Measurements from ENCODE around the gene L3MBTL3.

L3MBTL3 gene

GRCh38 chr6:130119211-130119610 lies 100.8 kb downstream of the L3MBTL3 start:
- no peak overlapping the region for H3K4me3 ChIP-seq (ENCODE audit: control insufficient read depth, low read depth, low read length)
- no peak for TF ChIP-seq CTCF (conservative IDR thresholded peaks at IDR 0.05; ENCODE audit: control insufficient read depth, insufficient read depth, low read depth, low read length)
- DNase-seq (ENCODE audit: low read depth), result no peak

GRCh38 chr6:130120731-130121130 lies 102.3 kb downstream of the L3MBTL3 start:
- DNase-seq (ENCODE audit: low read depth), result no peak
- no peak overlapping the region for H3K4me3 ChIP-seq (ENCODE audit: control insufficient read depth, low read depth, low read length)
- TF ChIP-seq CTCF (conservative IDR thresholded peaks at IDR 0.05; ENCODE audit: control insufficient read depth, insufficient read depth, low read depth, low read length), result no peak

GRCh38 chr6:130122243-130122642 lies 103.9 kb downstream of the L3MBTL3 start:
- TF ChIP-seq CTCF (conservative IDR thresholded peaks at IDR 0.05; ENCODE audit: control insufficient read depth, insufficient read depth, low read depth, low read length), result no peak
- no peak for DNase-seq (ENCODE audit: low read depth)
- H3K4me3 ChIP-seq (ENCODE audit: control insufficient read depth, low read depth, low read length), result no peak overlapping the region

GRCh38 chr6:130127195-130127594 lies 108.8 kb downstream of the L3MBTL3 start:
- no peak overlapping the region for H3K4me3 ChIP-seq (ENCODE audit: control insufficient read depth, low read depth, low read length)
- no peak for DNase-seq (ENCODE audit: low read depth)
- TF ChIP-seq CTCF (conservative IDR thresholded peaks at IDR 0.05; ENCODE audit: control insufficient read depth, insufficient read depth, low read depth, low read length), result no peak

GRCh38 chr6:130128326-130128725 lies 109.9 kb downstream of the L3MBTL3 start:
- TF ChIP-seq CTCF (conservative IDR thresholded peaks at IDR 0.05; ENCODE audit: control insufficient read depth, insufficient read depth, low read depth, low read length), result no peak
- no peak overlapping the region for H3K4me3 ChIP-seq (ENCODE audit: control insufficient read depth, low read depth, low read length)
- no peak for DNase-seq (ENCODE audit: low read depth)

GRCh38 chr6:130129762-130130246 lies 111.4 kb downstream of the L3MBTL3 start:
- H3K4me3 ChIP-seq (ENCODE audit: control insufficient read depth, low read depth, low read length), result no peak overlapping the region
- no peak for DNase-seq (ENCODE audit: low read depth)
- TF ChIP-seq CTCF (conservative IDR thresholded peaks at IDR 0.05; ENCODE audit: control insufficient read depth, insufficient read depth, low read depth, low read length), result no peak

GRCh38 chr6:130132286-130132701 lies 113.9 kb downstream of the L3MBTL3 start:
- no peak for DNase-seq (ENCODE audit: low read depth)
- TF ChIP-seq CTCF (conservative IDR thresholded peaks at IDR 0.05; ENCODE audit: control insufficient read depth, insufficient read depth, low read depth, low read length), result no peak
- no peak overlapping the region for H3K4me3 ChIP-seq (ENCODE audit: control insufficient read depth, low read depth, low read length)
